GM19025 (cell line): Measurements from ENCODE around the gene CTNNAL1.

Source experiments
- ATAC-seq: cut with Tn5 transposase; IDR thresholded peaks from one replicate; pipeline ENCODE4 v1.9.1; 2021; ENCODE audit warnings: mild to moderate bottlenecking, low read depth, moderate library complexity; ENCODE audit not compliant: unreplicated experiment

CTNNAL1 gene

DNA sequence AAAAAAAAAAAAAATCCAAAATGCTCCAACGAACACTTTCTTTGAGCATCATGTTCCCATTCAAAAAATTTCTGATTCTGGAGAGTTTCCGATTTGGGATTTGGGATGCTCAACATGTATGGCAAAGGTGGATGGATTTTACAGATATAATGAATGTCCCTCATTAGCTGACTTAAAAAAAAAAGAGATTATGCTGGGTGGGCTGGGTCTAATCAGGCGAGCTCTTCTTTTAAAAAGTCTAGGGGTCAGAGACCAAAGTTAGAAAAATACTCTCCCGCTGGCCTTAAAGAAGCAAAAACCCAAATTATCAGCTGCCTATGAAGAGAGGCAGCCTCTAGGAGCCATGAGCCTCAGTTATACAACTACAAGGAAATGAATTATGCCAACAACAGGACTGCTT is 15.2 kb upstream of the CTNNAL1 start:
- ATAC-seq = no peak

DNA sequence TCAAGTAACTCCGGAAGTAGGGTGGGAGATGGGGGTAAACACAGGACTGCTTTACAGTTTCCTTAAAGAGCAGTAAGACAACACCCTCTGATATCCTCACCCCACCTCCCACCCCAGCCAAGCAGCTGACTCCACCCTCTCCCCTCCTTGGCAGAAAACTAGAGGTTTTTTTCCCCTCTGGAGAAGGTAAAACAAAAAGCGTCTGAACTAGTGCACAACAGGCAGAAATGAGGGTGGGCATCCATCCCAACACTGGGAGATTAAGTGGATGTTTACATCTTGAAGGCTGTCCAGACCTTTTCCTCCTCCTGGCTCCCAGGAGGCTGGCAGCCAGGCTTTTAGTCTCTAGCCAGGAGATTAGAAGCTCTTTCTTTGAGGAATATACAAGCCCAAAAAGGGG is 13.9 kb upstream of the CTNNAL1 start:
- no peak for ATAC-seq

DNA sequence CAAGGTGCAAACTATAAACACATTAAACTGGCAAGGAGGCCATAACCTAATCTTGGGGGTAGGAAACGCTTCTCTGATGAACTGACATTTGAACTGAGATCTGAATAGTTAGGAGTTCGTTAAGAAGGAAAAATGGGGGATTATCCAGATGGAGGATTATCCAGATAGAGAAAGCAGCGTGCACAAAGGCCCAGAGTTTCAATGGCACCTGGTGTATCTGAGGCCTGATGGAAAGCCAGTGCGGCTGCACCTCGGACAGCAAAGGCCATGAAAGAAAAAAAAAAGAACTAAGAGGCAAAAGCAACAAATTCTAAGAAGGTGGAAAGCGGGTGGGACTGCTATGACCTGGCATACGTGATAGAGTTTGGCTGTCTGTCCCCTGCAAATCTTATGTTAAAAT is 13.0 kb upstream of the CTNNAL1 start:
- ATAC-seq = no peak

DNA sequence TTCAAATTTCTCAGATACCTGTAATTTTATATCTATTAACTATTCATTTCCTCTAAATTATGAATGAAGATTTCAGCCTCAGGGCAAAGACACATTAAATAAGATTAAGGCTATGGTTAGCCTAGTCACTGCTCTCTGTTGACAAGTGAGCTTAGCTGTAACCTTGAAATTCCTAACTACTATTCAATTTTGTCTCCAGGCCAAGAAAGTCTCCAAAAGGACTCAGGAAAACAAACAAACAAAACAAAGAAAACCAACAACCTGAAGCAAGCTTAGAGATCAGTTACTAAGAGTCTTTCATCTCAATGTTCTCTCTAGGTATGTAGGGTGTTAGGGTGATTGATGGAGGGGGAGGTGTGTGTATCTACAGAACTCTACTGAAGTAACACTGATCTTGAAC is 9.6 kb upstream of the CTNNAL1 start:
- no peak for ATAC-seq

DNA sequence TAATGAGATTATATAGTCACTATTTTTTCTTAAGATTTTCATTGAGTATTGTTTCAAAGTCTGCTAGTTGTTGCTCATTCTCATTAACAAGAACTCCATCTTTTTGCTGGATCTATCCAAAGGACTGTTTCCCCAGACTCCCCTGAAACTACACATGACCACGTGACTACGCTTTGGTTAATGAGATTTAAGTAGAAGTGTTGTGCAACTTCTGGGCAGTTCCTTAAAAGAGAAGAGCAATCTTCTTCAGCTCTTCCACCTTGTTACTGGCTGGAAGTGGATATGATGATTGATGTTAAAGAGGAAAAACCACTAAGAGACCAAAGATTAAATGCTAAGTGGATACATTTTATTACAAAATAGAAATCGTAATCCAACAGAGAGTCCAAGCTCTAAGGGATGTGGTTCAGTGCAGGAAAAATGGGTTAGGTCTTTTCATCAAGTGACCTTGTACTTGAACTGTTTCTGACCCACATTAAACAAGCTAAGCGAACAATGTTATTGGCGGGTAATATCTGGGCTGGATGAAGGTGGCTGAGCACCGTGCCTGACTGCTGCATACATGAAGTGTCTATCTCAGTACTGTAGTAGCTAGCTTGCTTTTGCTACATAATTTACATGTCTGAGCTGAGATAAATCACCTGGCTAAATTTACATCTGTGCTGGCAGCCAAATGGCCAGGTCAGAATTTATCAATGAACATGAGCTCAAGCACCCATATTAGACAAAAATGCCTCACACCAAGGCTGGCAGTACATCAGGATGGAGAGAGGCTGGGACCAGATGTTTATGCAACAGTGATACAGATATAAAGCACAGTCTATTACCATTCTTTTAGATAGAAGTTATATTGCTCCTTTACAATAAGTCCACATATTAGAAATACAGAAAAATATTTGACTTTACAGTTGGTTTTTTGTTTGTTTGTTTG is 7.5 kb upstream of the CTNNAL1 start:
- ATAC-seq = no peak

DNA sequence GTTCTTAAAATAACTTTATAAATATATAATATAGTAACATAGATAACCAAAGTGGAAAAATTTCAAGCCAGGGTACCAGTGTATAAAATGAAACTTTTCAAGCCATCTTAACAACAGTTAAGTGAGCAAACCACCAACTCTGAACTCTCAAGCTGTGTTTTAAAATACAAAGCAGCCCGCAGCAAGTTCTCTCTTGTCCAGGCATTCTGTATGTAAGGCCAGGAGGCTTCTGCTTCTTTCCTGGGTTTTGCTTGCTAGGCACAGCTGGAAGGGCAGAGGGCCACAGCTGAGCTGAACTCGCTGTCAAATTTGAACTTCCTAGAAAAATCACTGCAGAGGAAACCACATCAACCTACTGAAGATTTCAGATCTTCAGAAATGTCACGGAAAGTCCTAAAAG is 6.8 kb upstream of the CTNNAL1 start:
- no peak for ATAC-seq

DNA sequence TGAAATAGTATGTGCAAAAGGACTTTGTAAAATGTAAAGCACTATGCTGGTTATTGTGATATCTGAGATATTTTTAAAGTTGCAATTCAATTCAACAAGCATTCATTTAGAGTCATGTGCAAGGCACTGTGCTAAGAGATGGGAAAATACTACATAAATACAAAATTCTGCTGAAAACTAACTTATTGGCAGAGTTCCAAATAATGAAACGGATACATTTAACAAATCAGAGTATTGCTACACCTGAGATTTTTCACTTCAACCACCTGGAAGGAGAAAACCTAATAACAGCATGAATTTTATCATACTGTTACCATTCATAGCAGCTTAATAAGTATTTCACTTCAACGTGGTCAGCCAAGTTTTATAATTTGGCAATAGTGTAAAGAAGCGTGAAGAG is 6.1 kb upstream of the CTNNAL1 start:
- no peak for ATAC-seq

DNA sequence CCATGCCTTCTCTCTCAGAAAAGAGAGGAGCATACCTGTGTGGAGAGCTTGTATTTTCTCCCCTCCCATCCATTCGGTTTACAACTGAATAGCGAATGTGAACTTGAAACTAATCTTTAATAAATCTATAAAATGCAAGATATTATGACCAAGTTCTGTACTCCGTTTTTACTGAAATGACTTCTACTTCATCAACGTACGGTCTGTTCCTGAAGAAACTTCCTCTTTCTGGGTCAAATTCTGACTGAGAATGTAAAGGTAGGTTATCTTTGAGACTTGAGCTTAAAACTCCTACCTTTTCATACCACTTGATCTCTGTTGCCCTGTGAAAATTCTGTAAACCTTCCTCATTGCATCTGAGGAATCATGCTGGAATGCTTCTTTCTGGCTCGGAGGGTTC is 4.2 kb upstream of the CTNNAL1 start:
- no peak for ATAC-seq

DNA sequence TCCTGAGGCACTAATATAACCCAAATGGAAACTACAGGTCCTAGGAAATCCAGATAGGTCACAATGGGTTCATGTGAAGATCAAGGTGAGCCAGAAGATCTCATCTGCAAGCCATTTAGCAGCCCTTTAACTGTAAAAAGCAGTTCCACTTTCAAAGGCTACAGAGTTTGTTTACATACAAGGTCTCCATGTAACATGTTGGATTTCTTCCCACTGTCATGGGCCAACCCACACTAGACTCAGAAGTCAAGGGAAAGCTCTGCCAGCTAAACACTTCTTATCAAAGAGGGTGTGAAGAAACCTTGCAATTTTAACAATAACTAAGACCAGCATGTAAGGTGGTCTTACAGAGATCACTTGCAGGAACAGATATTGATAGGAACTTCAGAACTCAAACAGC is 3.8 kb upstream of the CTNNAL1 start:
- ATAC-seq = no peak

DNA sequence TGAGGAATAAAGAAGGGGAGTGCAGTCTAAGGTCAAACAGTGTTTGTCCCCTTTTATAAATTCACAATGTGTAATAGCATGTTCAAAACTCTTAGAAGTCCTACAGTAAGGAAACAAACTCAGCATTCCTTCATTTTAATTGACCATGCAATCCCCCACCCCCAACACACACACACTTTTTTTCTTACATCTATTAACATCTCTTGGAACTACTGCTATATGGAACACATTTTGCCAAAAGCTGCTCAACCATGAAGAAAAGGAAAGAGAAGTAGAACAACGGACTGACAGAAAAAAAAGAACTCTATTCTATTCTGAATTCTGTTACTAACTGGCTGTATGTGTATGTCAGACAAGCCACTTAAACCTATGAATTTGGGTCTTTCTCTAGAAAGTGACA is 2.8 kb upstream of the CTNNAL1 start:
- ATAC-seq = no peak

DNA sequence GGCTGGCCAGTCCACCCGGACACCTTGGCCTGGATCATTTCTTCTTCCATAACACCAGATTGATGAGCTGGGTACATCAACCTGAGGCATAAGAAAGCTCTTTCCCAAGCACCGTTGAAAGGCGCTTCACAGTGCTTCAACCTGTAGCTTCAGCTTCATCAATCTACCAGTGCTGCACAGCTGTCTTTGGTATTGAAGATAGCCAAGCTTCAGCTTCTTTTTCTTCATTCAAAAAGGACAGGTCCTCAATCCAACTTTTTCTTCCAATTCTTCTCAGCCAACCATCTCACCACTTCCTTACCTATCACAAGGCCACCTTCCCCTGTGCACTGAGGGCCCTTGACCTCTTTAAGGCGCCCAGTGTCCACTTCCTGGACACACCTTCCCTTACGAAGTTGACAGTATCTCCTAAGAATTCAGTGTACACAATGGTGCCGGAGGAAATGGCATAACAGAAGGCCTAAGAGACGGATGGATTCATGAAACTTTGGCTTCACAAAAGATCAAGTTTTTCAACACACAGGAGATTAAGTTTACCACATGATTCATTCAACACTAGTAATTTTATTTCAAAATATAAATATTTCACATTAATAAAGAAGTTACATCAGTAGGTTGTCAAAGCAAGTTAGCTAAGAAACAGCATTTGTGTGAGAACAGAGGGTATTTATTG is 1.4 kb upstream of the CTNNAL1 start:
- no peak for ATAC-seq

DNA sequence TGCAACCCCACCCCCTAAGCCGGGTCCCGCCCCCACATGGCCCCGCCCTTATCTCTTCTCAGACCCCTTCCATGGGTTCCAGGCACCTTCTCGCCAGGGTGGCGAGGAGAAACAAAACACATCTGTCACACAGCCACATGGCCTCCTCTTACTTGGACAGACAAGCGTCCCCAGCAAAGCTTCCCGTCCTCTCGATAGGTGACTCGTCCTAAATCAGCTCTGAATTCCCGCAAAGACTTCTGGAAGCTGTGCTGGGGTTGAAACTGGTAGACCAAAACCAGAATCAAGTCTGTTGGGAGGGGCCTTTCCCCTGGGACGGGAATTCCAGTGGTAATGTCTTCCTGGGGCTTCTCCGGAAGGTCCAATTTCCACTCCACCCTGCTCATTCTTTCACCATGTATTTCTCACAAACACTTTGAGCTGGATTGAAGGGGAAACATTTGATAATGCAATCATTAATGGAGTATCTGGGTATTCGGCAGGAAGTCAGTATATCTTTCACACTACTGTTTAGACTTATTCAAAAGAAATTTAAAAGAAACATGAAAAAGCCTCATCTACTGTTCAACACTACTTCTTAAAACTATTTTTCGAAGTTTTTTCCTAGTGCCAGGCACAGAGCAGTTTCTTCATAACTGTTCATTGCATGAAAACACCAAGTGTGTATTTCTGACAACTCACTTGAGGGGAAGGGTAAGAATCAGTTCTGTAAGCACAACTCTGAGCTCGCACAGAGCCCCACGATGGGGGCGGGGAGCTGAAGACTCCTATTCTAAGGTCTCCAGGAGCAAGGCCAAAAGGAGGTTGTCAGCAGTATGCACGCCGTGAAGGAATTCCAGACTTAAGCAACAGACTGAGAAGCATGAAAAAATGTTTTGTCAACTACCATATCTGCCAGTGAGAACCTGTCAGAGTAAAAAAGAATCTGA is 644 bp upstream of the CTNNAL1 start:
- no peak for ATAC-seq

DNA sequence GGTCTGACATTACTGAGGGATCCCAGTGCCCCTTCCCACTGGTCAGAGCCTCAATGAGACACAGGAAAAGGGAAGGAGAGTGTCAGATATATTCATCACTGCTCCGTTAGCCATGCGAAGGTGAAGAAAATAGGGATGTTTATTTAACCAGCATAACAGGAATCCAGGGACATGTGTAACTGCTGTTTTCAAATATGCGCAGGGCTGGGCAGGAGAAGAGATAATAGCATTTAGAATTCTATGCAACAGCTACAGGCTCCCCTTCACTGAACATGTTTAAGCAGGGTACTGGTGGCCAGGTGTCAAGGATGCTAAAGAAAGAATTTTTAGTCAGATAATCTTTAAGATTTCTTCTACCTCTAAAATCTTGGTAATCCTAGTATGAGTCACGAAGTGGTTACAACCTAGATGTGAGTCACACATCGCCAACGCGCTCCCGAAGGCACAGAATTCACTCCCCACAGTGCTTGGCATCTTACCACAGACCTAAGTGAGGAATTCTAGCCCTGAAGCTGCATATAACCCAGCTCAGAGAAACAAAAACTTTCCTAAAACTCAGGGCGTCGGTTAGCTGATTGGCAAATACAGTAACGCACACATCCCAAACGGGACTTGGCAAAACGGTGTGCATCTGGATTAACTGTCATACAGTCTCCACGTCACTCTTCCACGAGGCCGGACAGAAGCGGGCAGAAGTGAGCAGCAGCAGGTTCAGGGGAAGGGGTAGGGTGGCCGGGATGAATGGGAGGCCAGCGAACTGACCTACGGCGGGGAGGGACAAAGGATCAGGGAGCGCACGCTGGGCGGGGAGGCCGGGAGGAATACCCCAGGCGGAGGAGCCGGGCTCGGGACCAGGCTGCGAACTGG is 1.1 kb downstream of the CTNNAL1 start:
- peak; percentile 7 for ATAC-seq

DNA sequence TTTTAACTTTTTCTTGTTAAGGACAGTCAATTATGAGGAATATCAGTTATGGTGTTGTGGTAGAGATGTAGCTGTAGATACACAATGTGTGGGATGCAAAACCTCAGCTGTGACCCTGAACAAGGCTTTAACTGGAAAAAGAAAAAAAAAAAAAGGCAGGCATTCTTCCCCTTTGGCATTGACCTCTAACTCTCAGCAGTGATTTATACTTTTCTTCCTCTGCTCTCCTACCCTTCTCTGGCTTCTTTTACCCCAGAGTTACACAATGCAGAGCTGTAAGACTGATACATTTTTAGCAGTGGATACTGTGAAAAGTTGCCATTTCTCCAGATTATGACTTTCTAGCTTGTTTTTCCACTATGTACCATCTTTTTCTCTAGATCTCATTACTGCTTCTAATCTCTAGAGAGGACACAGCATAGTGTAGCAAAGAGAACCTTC is 2.0 kb downstream of the CTNNAL1 start:
- no peak for ATAC-seq

DNA sequence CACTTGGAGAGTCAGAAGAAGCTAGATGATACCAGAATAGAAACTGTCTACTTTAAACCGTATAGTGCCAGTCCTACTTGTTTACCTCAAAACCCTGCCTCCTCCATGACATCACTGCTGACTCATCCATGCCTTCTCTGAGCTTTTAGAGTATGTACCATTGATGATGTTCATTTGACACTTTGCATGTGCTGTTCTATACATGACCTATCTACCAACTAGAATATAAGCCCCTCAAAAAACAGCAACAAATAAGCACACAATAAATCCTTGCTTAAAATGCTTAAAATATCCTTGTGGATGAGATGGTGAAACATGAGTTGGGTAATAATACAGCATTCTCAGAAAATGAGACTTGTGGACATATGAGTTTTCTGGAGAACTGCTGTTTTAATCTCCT is 2.6 kb downstream of the CTNNAL1 start:
- ATAC-seq = no peak

DNA sequence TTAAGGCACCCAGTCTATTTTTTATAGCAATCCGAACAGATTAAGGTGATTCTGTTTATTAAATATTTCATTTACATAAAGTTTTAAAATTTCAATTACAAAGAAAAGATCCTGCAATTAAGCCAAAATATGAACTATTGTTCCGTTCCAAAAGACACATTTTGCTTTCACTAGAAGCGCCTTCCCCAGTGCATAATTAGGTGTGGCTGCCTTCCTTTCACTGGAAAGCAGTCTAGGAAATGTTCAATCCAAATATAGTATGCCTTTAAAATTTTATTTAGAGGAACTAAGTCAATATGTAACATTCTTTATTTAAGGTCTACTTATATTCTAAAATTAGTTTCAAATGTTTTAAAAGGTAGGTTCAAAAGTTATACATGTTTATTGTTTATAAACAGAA is 7.6 kb downstream of the CTNNAL1 start:
- no peak for ATAC-seq

DNA sequence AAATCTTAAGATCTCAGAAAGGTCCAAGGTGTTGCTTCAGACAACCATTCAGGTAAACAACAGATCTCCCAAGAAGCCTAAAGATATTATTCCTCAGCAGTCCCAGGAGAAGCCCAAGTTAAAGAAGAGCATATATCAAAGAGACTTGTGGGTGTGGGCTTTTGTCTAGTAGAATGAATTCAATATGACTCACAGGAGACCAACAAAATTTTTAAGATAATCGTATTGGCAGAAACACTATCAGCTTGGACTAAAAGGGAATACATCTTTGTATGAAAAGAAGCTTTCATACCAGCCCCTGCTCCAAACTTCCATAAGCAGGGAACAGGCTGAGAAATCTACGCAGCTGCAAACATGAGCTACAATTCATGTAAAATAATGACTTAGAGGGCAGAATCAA is 10.2 kb downstream of the CTNNAL1 start:
- no peak for ATAC-seq

DNA sequence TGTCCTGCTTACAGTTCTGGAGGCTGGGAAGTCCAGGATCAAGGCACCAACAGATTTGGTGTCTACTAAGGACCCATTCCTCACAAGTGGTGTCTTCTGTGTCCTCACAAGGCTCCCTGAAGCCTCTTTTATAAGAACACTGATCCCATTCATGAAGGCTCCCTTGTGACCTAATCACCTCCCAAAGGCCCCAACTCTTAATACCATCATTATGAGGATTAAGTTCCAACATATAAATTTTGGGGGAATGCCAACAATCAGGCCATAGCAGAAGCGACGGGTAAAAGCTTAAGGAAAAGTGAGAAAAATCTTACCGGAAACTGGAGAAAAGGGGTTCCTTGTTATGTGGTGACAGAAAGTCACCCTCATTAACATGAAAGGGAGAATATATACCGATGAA is 11.2 kb downstream of the CTNNAL1 start:
- no peak for ATAC-seq

DNA sequence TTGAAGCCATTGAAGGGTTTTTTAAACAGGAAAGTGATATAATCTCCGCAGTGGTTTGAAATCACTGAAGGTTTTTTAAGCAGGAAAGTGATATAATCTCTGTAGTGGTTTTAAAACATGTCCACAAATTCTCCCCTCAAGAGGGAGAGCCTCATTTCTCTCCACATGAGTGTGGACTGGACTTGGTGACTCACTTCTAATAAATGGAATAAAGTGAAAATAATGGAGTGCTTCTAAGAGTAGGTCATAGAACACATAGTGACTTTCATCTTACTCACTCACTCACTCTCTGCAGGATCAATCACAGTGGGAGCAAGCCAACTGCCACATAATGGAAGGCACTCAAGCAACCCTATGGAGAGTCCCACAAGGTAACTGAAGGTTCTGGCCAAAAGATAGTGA is 12.0 kb downstream of the CTNNAL1 start:
- no peak for ATAC-seq

DNA sequence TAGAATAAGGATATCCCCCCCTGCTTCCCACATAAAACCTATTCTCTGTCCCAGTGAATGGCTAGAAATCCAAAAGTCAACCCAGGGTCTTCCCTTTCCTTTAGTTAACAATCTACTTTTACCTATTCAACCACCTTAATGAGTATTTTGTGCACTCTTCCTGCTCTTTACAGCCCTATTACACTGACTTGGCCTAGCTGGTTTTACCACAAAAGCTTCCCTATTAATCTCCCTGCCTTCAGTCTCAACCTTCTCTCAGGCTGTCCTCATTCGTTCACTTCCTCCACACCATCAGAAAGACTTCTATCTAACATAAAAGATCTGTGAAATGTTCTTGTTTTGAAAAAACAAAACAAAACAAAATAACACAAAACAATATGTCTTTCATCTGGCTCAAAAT is 16.2 kb downstream of the CTNNAL1 start:
- no peak for ATAC-seq
